ENCODE data around the gene BATF3.

- TF ChIP-seq CTCF (conservative IDR thresholded peaks at IDR 0.05; ENCODE audit: low read depth, low read length) (no peak), MAFK (IDR thresholded peaks at IDR 0.05; ENCODE audit: low read depth, low read length) (no peak), FOS (IDR thresholded peaks at IDR 0.05; ENCODE audit: low read depth, low read length) (no peak), POLR2A (IDR thresholded peaks at IDR 0.05; ENCODE audit: low read depth, low read length) (no peak)
These were observed 33.5 kb upstream of the BATF3 start for GRCh38 chr1:212733109-212733508.

All from IMR-90 (cell line).